Mucosa of gallbladder (tissue), 1 donor: ENCODE measurements around the gene KCNJ1. TPM values are rescaled to one million over a fixed set of nuclear protein-coding genes. Genes with fewer than 3 reads are reported as not detected.
A peak's percentile ranks its signal among the peaks of the same experiment; 100 is the strongest.

Experiments
- DNase-seq: peaks from one replicate; pipeline ENCODE4 v3.0.0-alpha.2; 2020; ENCODE audit warnings: low spot score
- total RNA-seq: library from RNA; stranded (reverse); gene quantifications from one replicate; pipeline ENCODE4 v1.2.1, GENCODE V29; 2021
- donor health status: DM: no; HTN: no; CAD: no.

KCNJ1 gene
- total RNA-seq, 1 donor from 2014 or later = not detected

GRCh38 chr11:128901653-128902514, 34.8 kb upstream of the KCNJ1 start:
- no peak for DNase-seq

GRCh38 chr11:128900468-128900867, 33.4 kb upstream of the KCNJ1 start:
- no peak for DNase-seq

DNA sequence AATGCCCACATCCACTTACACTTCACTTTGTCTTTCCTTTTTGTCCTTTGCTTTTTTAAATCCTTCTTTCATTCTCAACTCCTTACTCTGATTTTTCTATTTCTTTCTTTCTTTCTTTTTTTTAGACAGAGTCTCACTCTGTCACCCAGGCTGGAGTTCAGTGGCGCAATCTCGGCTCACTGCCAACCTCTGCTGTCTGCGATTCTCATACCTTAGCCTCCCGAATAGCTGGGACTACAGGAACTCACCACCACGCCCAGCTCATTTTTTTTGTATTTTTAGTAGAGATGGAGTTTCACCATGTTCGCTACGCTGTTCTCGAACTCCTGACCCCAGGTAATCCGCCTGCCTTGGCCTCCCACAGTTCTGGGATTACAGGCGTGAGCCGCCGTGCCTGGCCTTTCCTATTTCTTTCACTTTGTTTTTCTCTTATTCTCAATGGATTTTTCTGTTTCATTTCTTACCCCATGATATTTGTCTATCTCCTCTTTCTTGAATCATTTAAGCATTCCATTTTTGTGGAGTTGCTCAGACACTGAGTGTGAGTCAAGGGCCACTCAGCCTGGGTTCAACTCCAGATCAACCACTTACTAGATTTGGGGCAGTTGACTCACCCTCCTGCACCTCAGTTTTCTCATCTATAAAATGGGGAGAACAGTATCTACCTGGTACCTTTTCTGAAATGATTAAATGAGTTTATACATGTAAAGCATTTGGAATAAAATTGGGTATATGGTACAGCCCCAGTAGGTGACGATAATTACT, 31.7 kb upstream of the KCNJ1 start:
- DNase-seq = no peak

DNA sequence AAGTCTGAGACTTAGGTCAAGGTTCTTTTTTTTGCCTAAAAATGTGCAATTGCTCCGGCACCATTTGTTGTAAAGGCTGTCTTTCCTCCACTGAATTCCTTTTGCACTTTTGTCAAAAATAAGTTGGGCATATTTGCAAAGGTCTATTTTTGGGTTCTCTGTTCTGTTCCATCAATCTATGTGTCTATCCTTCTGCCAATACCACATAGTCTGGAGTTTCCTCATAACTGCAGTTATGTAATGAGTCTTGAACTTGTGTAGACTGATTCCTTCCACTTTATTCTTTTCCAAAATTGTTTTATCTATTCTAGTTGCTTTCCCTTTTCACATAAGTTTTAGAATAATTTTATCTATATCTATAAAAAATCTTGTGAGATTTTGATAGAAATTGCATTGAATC, 30.7 kb upstream of the KCNJ1 start:
- no peak for DNase-seq

GRCh38 chr11:128896356-128896755, 29.3 kb upstream of the KCNJ1 start:
- DNase-seq = no peak

GRCh38 chr11:128895526-128895925, 28.4 kb upstream of the KCNJ1 start:
- DNase-seq = no peak

DNA sequence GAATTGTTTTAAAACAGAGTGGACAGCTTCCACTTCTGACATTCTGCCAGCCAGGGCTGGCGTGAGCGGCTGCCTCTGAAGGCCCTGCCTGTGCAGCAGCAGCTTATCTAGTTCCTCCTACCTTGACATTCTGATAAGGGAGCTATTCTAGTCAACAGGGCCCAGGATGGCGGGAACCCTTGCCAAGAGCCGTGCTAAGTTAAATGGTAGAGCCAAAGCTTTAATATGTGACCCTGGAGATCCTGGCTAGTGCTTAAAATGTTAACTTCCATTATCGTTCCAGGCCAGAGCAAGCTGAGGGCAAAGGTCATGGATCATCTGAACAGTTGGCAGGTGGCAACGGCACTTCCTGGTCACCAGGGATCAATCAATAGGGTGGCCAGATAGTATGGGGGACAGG, 27.6 kb upstream of the KCNJ1 start:
- peak; percentile 54 for DNase-seq

GRCh38 chr11:128894286-128894681, 27.2 kb upstream of the KCNJ1 start:
- no peak for DNase-seq

DNA sequence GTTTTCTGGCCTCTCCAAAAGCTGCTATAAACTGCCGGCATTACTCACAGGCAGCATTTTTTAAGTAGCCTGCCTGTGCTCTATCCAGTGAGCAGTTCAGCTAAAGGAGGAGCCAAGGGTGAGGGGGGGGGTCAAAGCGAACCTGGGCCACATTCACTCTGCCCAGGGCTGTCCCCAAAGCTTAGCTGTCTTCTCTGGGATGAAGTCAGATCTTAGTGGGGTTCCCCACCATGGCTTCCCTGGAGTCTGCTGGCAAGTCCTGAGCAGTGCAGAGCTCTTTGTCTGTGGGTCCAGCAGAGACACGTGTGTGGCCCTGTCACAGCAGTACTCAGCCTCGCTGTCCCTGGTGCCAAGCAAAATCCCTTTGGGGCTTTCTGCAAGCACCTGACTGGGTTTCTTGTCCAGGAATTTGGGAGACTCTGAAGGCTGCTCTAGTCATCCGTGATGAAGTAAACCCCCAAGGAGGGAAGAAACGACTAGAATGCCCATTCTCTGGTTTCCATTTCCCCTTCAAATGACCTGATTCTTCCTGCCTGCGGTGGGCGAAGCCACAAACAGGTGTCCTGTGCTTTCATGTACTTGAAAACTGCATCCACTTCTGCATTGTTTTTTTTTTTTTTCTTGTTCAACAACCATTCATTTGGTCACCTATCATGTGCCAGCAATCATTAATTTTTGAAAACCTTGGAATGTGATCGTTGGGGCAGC, 26.6 kb upstream of the KCNJ1 start:
- no peak for DNase-seq

- no peak for DNase-seq
Measured at GRCh38 chr11:128892866-128893565, 25.9 kb upstream of the KCNJ1 start.

DNA sequence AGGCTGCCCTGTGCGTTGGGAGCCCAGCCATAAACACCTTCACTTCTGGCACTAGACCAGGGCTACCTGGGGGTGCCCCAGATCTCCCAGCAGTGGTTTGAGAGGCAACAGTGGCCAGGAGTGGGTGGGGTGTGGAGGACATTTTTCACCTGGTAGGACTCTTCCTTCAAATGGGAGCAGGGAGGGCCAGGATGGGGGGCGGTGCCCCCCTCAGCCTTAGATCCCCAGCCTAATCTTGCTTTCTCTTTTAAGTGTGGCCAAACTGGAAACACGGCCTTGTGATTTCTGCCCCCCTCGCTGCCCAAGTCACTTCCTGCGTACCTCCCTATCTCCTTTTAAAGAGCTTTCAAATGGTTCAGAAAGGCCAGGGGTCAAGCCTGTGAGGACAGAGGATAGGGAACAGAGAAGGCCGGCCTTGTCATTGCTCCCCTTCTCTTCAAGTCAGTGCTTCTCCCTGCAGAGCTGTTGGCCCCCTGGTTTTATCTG, 24.9 kb upstream of the KCNJ1 start:
- no peak for DNase-seq

DNA sequence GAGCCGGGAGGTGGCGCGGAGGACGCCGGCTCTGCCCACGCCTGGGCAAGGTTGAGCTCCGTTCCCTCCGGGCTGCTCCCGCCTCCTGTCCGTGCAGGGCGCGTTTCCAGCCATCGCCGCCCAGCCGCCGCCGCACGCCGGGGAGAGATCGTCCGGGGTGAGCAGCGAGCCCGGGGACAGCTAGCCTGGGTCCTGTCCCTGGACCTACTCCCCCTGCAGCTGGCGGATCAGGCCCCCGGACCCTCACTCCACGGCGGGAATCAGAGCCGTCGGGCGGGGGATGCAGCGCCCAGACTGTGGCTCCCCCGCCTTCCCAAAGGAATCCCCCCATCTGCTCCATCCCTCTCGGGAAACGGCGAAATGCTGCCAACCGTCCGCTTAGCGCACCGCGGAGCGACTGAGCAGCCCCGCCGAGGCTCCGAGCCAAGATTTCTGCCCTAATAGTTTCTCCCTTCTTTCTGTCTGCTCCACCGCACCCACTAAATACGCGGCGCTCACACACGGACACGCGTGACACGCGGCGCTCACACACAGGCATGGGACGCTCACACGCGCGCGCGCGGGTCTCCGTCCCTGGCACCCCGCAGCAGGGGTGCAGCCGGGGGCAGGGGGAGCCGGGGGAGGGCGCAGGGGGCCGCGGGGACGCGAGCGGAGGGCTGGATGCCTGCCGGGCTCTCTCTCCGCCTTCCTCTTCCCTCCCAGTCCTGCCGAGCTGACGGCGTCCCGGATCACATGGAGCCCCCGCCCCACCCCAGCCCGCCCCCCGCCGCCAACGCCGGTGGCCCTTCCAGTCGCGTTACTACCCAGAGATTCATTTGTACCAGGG, 23.7 kb upstream of the KCNJ1 start, which contains the start of gene KCNJ5:
Gene KCNJ5 (plus strand): TSS at position 814 of the 826 bp plus-strand sequence. CDS start 19,918 bp downstream, outside the sequence.
- no peak for DNase-seq

DNA sequence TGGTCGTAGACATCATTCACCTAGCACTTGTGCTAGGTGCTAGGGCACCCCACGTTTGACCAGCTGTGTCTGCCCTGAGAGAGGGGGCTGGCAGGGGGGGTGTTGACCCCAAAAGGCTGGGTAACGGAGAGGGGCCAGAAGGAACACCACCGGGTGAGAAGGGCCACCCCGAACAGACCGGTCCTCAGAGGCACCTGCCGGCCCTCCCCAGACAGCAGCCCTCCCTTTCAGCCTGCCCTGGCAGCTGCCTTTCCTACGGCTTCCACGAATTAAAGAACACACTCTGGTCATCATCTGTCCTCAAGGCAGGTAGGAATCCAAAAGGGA, 23.1 kb upstream of the KCNJ1 start:
- DNase-seq = no peak

GRCh38 chr11:128889657-128890213, 22.6 kb upstream of the KCNJ1 start:
- DNase-seq = no peak

GRCh38 chr11:128888034-128888985, 21.2 kb upstream of the KCNJ1 start:
- no peak for DNase-seq

GRCh38 chr11:128886406-128887124, 19.5 kb upstream of the KCNJ1 start:
- no peak for DNase-seq

- peak; percentile 74 for DNase-seq
Measured at GRCh38 chr11:128884703-128885338, 17.7 kb upstream of the KCNJ1 start.

DNA sequence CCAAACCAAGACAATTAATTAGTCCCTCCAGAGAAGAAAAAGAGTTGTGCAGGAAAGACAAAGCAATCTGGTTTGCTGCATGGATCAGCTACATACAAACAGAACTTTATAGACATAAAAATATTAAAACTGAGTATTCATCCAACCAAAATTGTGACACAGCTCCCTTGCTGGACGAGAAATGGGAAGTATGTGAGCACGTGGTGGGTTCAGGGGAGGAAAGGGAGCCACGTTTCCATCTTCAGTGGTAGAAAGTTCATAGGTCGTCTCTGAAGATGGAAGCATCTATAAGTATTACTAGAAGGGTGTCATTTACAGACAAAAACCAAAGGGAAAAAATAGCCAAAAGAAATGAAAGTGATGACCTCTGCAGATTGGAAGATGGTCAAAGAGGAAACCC, 17.0 kb upstream of the KCNJ1 start:
- no peak for DNase-seq
